Esophagus (tissue), 2 donors: ENCODE results near the gene SLC12A9. TPM values are rescaled to one million over a fixed set of nuclear protein-coding genes. Genes with fewer than 3 reads are reported as not detected.

ENCODE experiments used
- polyA plus RNA-seq, 2 donors: library from polyadenylated mRNA; stranded (reverse); fragments of 200-250 nt; gene quantifications; one replicate each; pipeline ENCODE4 v1.2.3, GENCODE V29; 2013
- donor health status: healthy with polysubstance abuse.
- donor health status: Bipolar disorder and iron deficiency.

The SLC12A9 gene
- polyA plus RNA-seq, 2 donors = 13.8 to 23.0 TPM

Other genes starting within 250 kb of the SLC12A9 start
- gene MOSPD3, start 240.2 kb upstream of the SLC12A9 start, polyA plus RNA-seq = 10 to 100 TPM; 15.5 to 18.4 TPM
- under 1 TPM; 0.41 to 0.53 TPM for gene TFR2, start 211.2 kb upstream of the SLC12A9 start, polyA plus RNA-seq
- not detected for gene ACTL6B, start 196.3 kb upstream of the SLC12A9 start, polyA plus RNA-seq
- 100 to 1,000 TPM; 147 to 284 TPM for gene GNB2, start 179.0 kb upstream of the SLC12A9 start, polyA plus RNA-seq
- 10 to 100 TPM; 11.1 to 28.1 TPM for gene GIGYF1, start 158.5 kb upstream of the SLC12A9 start, polyA plus RNA-seq
- gene POP7, start 146.6 kb upstream of the SLC12A9 start, polyA plus RNA-seq = 10 to 100 TPM; 29.4 to 42.1 TPM
- gene EPO, start 132.2 kb upstream of the SLC12A9 start, polyA plus RNA-seq = under 1 TPM in 1 of 2 donors, not detected in 1; 0.04 TPM
- under 1 TPM in 1 of 2 donors, not detected in 1; under 0.01 TPM for gene ZAN, start 119.1 kb upstream of the SLC12A9 start, polyA plus RNA-seq
- 10 to 100 TPM; 12.8 to 15.7 TPM for gene EPHB4, start 25.2 kb upstream of the SLC12A9 start, polyA plus RNA-seq
- 10 to 100 TPM; 39.4 to 75.0 TPM for gene TRIP6, start 14.7 kb downstream of the SLC12A9 start, polyA plus RNA-seq
- 100 to 1,000 TPM in 1 of 2 donors, 10 to 100 TPM in 1; 70.7 to 105 TPM for gene SRRT, start 22.4 kb downstream of the SLC12A9 start, polyA plus RNA-seq
- 1 to 10 TPM; 3.8 to 3.9 TPM for gene UFSP1, start 37.0 kb downstream of the SLC12A9 start, polyA plus RNA-seq
- 1 to 10 TPM in 1 of 2 donors, under 1 TPM in 1; 0.52 to 1.4 TPM for gene ACHE, start 43.2 kb downstream of the SLC12A9 start, polyA plus RNA-seq
- under 1 TPM; 0.02 to 0.04 TPM for gene MUC3A, start 96.8 kb downstream of the SLC12A9 start, polyA plus RNA-seq
- under 1 TPM; 0.13 to 0.28 TPM for gene MUC12, start 116.9 kb downstream of the SLC12A9 start, polyA plus RNA-seq
- gene MUC17, start 167.4 kb downstream of the SLC12A9 start, polyA plus RNA-seq = not detected
- 10 to 100 TPM in 1 of 2 donors, 1 to 10 TPM in 1; 6.2 to 13.5 TPM for gene TRIM56, start 232.8 kb downstream of the SLC12A9 start, polyA plus RNA-seq